Measurements from ENCODE around the gene DENND1B. TPM values are rescaled to one million over a fixed set of nuclear protein-coding genes. Genes with fewer than 3 reads are reported as not detected.

DENND1B gene, protein sequence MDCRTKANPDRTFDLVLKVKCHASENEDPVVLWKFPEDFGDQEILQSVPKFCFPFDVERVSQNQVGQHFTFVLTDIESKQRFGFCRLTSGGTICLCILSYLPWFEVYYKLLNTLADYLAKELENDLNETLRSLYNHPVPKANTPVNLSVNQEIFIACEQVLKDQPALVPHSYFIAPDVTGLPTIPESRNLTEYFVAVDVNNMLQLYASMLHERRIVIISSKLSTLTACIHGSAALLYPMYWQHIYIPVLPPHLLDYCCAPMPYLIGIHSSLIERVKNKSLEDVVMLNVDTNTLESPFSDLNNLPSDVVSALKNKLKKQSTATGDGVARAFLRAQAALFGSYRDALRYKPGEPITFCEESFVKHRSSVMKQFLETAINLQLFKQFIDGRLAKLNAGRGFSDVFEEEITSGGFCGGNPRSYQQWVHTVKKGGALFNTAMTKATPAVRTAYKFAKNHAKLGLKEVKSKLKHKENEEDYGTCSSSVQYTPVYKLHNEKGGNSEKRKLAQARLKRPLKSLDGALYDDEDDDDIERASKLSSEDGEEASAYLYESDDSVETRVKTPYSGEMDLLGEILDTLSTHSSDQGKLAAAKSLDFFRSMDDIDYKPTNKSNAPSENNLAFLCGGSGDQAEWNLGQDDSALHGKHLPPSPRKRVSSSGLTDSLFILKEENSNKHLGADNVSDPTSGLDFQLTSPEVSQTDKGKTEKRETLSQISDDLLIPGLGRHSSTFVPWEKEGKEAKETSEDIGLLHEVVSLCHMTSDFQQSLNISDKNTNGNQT
- total RNA-seq: 10 to 100 TPM; 17.1 to 22.5 TPM
- long read RNA-seq, partial matches to known transcripts: 1 of 9 reads
- long read RNA-seq, other reads (novel, unspliced or antisense): 8 of 9 reads

DNA sequence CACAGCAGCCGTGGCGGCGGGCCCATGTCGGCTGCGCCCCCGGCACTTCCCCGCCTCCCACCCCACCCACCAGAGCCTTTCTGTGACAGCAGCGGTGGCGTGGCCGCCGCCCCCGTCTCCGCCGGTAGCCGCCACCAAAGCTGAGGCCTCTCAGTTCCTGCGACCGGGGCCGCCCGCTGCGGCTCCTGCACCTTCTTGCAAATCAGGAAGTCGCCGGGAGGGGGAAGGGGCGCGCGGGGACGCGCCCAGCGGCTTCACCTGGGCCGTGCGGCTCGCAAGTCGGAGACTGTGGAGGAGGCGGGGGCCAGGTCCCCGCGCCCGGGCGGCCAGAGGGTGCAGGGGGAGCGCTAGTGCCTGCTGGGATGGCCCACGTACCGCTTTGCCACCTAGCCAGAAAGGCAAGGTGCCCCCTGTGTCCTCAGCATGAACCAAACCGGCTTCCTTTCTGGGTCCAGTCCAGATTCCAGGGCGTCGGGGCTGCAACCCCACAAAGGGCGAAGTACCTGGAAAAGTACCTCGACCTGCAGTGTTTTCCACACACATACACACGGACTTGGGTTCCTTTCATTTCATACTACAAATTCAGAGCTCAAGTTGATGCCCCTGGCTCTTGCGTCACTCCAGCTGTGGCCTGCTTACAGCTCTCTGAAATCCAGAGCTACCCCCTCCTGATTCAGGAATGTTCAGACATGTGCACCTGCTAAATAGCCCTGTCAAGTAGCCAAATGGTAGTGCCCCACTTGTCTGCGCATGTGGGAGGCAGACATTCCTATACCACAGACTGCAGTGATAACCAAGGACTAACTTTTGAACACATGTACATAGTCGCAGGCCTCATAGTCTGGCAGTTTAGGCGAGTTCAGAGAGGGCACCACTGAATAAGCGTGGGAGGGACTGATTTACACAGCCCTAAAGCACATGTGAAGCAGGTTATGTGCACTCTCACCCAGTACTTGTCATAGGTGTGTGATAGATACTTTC lies at the start of gene DENND1B:
Gene DENND1B (minus strand): TSS at position 199 of the 981 bp plus-strand sequence. CDS start 325 bp downstream, outside the sequence.
- DNase-seq (peak; percentile 71), ATAC-seq (peak; percentile 76 to 80)
- intact Hi-C loops (cut with DNase I): loop anchor here in 1 of 2 donors (10.0 kb wide), 1 partner anchor 161 kb away; no protein-coding TSS in a partner anchor

DNA sequence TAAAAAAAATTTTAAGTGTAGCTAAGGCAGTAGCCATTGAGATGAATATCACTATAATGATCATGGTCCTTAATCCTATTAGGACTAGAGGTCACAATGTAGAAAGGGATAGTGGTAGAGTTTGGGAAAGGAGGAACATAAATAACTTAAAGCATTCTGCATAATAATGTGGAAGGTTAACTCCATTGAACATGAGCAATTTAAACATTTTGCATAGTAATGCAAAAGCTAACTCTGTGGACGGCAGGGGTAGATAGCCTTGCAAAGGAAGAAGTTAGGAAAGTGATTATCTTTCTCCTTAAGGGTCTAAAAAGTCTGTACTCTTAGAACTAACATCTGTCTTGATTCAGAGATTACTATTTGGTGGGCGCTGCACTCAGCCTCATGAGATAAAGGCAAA lies 39.0 kb upstream of the DENND1B start:
- no peak for DNase-seq
- ATAC-seq: no peak
- intact Hi-C loops (cut with DNase I): no loop called here

DNA sequence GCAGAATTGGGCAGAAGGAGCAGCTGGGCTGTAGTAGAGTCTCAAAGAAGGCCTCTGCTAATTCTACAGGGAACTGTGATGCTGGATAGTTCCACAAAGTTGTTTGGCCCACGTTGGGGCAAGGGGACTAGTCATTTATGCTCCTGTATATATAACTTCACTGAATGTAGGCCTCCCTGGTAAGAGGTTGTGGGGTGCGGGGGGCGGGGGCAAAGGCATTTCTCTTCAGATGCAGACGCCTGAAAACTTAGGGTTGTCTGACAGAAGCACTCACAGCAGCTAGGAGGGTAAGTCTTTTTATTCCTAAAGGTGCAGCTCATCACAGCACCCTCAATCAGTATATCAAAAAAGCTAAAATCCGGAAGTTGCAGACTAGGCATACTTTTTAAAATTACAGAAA lies 38.5 kb upstream of the DENND1B start:
- intact Hi-C loops (cut with DNase I): no loop called here
- ATAC-seq (no peak), DNase-seq (no peak)

DNA sequence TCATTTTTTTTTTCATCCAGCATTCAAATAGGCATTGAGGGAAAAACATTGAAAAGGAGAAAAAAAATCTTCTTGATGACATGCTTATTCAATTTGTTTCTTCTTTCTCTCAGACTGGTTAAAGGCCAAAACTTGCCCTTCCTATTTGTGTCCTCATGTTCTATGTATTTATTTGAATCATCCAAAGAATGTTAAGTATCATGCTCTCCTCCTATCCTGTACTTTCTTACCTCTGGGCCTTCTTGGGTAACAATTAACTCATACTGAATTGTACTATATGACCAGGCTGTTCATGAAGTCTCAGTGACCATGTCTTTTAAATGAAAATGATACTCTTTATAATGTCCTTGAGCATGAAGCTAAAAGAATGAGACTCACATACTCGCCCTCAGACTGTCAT lies 36.5 kb upstream of the DENND1B start:
- DNase-seq (no peak), ATAC-seq (no peak)
- intact Hi-C loops (cut with DNase I): no loop called here

DNA sequence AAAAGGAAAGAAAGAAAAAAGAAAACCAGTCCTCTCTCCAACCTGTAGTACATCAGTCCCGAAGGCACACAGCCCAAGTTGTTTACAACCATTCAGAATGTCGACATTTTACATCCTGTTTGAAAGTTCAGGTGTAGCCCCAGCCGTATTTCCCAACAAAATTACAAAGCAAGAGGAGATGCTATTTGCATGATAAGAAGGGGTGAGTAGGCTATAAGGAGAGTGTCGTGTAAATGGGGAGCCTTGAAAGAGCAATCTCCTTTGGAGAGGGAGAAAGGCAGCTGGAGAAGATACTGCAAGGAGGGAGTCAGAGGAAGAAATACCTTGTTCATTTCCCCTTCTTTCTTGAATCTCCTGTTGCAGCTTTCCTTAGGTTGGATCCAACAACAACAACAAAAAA lies 35.5 kb upstream of the DENND1B start:
- no peak for DNase-seq
- no peak for ATAC-seq
- intact Hi-C loops (cut with DNase I): no loop called here

DNA sequence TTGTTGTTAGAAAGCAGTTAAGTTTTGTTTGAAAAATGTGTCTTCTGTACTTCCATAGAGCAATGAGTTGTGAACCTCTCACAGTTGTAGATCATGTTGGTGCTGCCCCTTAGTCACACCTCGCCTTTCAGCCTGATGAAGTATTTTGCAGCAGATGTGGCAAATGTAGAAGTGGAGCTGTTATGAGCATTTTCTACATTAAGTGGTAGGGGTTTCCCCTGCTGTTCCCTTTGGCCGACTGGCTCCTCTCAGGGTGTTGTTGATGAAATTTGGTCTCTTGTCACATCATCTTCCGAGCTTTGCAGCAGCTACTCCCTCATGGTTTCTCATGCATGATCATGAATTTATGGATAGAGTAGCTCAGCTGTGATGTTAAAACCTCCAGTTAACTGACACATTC lies 33.6 kb upstream of the DENND1B start:
- intact Hi-C loops (cut with DNase I): no loop called here
- ATAC-seq: no peak

DNA sequence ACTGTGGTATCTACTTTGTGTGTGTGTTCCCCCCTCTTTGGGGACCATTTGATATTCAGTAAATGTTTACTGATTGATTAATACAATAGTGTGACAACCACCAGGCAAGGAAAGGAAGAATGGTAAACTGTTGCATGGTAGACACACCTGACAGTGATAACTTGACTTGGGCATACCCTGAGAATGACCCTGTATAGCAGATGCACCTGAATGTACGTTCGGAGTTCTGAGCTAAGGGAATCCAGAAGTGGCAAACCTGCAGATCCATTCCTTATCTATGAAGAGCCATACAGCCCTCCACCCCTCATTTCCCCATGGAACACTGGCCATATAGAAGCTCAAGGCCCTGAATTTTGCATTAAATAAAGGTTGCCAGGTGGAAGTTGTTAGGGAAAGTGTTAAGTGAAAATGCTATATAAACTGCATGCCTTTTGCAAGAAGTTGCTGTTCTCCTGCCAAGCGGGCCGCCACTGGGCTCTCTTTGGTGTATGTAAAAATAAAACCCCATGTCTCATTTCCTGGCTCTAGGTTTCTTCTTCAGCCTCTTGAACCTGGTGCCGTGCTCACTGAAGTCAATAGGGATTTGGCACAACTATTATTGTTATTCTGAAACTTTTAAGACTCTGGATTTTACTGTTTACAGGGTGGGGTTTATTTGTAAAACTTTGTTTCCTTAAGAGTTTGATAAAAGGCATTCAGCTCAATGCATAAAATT lies 32.6 kb upstream of the DENND1B start:
- ATAC-seq: no peak
- intact Hi-C loops (cut with DNase I): no loop called here
- DNase-seq: no peak

More for the DNA sequence above, 33.6 kb upstream of the DENND1B start:
- no peak for DNase-seq

DNA sequence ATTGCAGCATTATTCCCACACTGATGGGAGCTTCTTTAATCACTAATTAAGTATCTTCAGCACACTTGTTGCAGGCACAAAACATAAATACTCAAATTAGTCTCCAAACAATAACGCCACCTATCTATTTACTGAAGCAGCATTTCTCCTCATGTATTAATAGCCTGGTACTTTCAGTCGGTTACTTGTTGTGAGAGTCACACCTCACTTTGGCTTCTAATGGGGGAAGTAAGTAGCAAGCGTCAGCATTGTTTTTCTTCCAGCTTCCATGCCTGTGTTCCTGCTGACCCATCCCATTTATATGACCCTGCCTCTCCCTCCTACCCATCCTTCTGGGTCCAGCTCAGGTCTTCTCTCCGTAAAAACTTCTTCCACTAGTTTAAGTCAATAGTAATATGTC lies 31.9 kb upstream of the DENND1B start:
- ATAC-seq: no peak
- DNase-seq: no peak
- intact Hi-C loops (cut with DNase I): no loop called here

DNA sequence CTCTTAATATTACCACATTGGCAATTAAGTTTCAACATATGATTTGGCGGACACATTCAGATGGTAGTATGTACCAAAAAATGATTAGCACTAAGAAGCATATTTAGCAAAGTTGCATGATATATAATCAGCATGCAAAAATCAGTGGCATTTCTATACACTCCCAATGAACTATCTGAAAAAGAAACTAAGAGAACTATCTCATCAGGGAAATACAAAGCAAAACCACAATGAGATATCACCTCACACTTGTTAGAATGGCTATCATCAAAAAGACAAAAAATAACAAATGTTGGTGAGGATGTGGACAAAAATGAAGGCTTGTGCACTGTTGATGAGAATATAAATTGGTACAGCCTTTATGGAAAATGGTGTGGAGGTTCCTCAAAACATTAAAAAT lies 31.4 kb upstream of the DENND1B start:
- no peak for ATAC-seq
- no peak for DNase-seq

DNA sequence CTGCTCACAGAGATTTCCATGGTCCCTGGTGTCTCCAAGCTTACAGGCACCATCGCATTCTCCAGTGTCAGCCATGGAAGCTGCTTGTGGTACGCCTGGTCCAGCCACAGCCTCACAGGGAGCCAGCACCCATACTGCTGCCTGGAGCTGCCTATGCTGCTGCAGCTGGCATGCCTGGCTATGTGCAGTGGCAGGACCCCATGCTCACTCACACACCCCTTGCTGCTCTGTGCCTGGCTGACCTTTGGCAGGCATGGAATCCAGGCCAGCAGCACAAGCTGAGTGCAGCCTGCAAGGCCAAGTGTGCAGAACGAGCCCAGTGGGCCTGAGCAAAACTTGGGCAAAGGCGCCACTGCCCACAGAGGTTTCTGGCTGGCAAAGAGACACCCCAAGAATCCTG lies 26.4 kb upstream of the DENND1B start:
- no peak for DNase-seq
- intact Hi-C loops (cut with DNase I): no loop called here
- no peak for ATAC-seq

More for the DNA sequence above, 31.4 kb upstream of the DENND1B start:
- intact Hi-C loops (cut with DNase I): no loop called here

DNA sequence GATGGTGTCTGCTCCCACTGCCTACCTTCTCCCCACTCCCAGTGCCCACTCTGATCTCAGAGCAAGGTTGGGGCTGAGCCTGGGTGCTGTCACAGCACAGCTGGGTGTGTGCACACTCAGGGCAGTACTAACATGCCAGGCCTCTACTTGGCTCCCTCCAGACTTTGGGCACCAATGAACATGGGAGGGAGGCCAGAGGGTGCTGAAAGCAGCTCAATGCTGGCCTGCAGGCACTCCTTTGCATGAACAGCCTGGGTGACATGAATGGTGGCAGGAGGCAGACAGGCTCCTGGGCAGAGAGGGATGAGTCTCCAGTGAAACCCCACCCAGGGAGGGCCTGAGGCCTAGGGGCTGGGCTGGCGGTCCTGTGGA lies 25.8 kb upstream of the DENND1B start:
- peak in 1 of 2 donors; percentile 50 for ATAC-seq
- intact Hi-C loops (cut with DNase I): no loop called here
- no peak for DNase-seq

DNA sequence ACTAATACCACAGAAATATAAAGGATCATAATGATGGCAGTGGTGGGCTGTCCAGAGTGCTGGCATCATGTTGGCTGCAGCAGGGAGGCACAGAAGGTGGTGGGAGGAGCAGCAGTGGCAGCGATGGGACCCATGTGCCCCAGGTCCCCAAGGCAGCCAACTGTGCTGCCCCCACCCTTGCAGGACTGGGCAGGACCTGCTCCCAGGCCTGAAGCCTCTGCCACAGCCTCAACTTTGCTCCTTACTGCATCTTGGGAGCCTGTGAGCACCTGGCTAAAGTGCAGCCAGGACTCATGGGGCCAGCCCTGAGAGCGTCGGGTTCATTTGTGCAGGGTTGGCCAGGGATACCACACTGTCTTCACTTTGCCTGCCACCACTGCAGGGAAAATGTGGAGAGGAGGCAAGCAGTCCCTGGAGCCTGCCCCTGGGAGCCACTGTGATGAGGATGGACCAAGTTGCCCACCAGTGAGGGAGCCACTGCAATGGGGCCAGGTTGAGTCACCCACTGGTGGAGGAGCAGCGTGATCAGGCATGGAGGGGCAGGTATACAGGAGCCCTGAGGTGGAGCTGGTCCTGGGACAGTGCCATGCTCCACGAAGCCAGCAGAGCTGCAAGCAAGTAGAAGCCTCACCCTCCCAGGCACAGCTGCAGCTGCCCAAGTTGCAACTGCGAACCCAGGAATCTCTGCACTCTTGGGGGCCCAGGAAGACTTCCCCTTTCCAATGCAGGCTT lies 25.3 kb upstream of the DENND1B start:
- ATAC-seq (no peak), DNase-seq (no peak)
- intact Hi-C loops (cut with DNase I): no loop called here

DNA sequence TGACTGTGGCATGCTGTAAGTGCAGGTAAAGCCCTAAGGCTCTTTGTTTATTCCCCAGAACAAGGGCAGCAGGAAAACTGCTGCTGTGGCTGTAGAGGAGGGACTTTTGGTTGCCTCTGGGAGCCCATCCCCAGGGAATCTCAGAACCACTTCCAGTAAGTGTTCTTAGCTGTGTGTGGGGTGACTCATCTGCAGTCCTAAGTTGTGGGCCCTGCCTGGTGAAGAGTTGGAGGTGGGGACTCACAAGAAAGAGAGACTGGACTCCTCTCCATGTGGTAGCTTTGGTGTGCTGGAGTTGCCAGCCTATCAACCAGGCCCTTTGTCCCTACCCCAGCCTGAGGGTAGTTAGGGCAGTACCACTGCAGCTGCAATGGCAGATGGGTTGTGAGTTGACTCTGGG lies 24.0 kb upstream of the DENND1B start:
- DNase-seq: no peak
- intact Hi-C loops (cut with DNase I): no loop called here
- ATAC-seq: no peak

DNA sequence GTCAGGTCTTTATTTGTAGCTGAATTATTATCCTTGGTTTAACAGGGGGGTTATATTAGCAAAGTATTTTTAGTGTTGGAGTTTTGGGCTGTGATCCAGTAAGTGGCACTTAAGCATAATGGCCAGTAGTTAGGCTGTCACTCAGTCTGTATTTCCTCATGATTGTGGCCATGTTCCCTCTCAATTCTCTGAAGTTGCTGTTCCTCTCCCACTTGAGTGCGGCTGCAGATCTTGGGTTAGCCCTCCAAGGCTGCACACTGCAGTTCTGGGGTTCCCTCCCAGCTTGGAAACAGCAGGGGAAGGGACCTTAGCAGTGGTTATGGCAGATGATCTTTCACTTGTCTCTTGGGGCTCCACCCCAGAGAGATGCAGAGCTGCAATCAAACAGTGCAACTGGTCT lies 23.2 kb upstream of the DENND1B start:
- DNase-seq (no peak), ATAC-seq (peak in 1 of 2 donors; percentile 38)
- intact Hi-C loops (cut with DNase I): no loop called here

DNA sequence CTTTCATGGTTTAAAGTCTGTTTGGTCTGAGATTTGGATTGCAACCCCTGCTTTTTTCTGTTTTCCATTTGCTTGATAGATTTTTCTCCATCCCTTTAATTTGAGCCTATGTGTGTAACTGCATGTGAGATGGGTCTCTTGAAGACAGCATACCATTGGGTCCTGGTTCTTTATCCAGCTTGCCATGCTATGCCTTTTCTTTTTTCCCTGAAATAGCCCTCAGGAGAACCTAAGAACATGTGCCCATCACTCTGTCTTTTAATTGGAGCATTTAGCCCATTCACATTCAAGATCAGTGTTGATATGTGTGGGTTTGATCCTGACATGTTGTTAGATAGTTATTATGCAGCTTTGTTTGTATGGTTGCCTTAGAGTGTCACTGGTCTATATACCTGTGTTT lies 21.7 kb upstream of the DENND1B start:
- no peak for ATAC-seq
- DNase-seq: no peak
- intact Hi-C loops (cut with DNase I): no loop called here

DNA sequence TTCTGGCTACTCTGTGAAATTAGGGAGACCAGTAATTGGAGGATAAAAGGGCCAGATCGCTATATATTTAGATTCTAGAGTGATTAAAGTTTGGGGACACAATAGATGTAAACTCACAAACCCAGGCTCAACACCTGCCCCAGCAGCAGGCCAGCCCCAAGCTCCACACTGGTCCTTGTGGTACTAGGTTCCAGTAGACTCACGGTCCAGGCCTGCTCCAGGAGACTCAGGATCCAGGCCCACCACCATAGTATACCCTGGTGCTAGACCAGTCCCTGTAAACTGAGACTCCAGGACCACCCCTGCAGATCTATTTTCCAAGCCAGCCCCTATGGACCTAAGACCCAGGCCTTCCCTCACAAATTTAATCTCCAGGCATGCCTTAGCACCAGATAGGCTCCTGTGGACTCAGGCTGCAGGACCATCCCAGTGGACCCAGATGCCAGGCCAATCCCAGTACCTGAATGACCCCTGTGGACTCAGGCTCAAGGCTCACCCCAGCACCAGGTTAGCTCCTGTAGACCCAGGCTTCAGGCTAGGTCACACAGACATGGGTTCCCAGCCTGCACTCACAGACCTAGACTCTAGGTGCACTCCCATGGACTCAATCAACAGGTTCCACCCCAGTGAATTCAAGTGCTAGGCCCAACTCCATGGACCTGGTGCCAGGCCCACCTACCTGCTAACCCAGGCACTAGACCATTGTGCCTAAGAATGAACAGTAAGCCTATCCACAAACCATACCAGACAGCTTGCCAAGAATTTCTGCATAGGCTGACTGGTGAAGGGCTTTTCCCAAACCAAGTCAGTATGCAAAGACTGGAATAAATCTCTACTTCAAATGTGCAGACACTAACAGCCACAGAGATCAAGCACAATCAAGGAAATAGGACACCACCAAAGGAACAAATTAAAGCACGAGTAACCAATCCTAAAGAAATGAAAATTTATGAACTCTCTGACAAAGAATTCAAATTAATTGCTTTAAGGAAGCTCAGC lies 13.8 kb upstream of the DENND1B start:
- no peak for DNase-seq
- intact Hi-C loops (cut with DNase I): no loop called here
- ATAC-seq: no peak

Data from left cardiac atrium (tissue), 4 donors.